Gastroesophageal sphincter (tissue), 4 donors: ENCODE measurements around the gene MGAT3. TPM values are rescaled to one million over a fixed set of nuclear protein-coding genes. Genes with fewer than 3 reads are reported as not detected.

ENCODE experiments used
- ATAC-seq: fragments of 150-250 bp; one replicate; pipeline ENCODE4 v1.9.1; 2016; ENCODE audit warnings: mild to moderate bottlenecking, moderate library complexity
- H3K27ac ChIP-seq, 4 donors: fragments of 200-600 bp; sonication (generic) in 3 of 4; 1 replicate in 3 of 4; 2 replicates in 1 of 4; pipeline ENCODE4 v1.5.1; 2016 to 2019
- H3K27me3 ChIP-seq: fragments of 200-600 bp; sonication (generic); one replicate; pipeline ENCODE4 v1.5.1; 2019
- H3K36me3 ChIP-seq, 2 donors: fragments of 200-600 bp; sonication (generic); one replicate each; pipeline ENCODE4 v1.5.1; 2019; ENCODE audit warnings: control low read depth in 1 of 2
- H3K4me1 ChIP-seq, 3 donors: fragments of 200-600 bp; sonication (generic); 1 replicate in 2 of 3; 2 replicates in 1 of 3; pipeline ENCODE4 v1.5.1; 2016 to 2019; ENCODE audit warnings: control low read depth in 2 of 3
- H3K4me3 ChIP-seq, 2 donors: fragments of 200-600 bp; sonication (generic); one replicate each; pipeline ENCODE4 v1.5.1; 2019; ENCODE audit warnings: mild to moderate bottlenecking in 1 of 2, moderate library complexity in 1 of 2
- H3K9me3 ChIP-seq, 3 donors: fragments of 200-600 bp; sonication (generic); one replicate each; pipeline ENCODE4 v1.5.1; 2017 to 2019; ENCODE audit warnings: control low read depth in 2 of 3
- CTCF ChIP-seq, 4 experiments: fragments of 200-600 bp in 2 of 4; fragments of 450-650 bp in 2 of 4; sonication (generic) in 1 of 4; IDR thresholded peaks; one replicate each; pipeline ENCODE4 v1.5.1; 2017 to 2019; ENCODE audit warnings: antibody characterized with exemption in 4 of 4, mild to moderate bottlenecking in 2 of 4, moderate library complexity in 2 of 4
- EP300 ChIP-seq: sonication (generic); formaldehyde crosslinking; IDR thresholded peaks from one replicate; pipeline ENCODE4 v1.6.1; 2017; ENCODE audit warnings: antibody characterized with exemption, mild to moderate bottlenecking
- POLR2A ChIP-seq, 2 donors: fragments of 450-650 bp; IDR thresholded peaks; one replicate each; pipeline ENCODE4 v1.6.1; 2017; ENCODE audit warnings: antibody characterized with exemption in 2 of 2, mild to moderate bottlenecking in 2 of 2, moderate library complexity in 1 of 2
- POLR2AphosphoS5 ChIP-seq: sonication (generic); formaldehyde crosslinking; IDR thresholded peaks from one replicate; pipeline ENCODE4 v1.6.1; 2017; ENCODE audit warnings: antibody characterized with exemption
- WGBS, 2 donors: methylation state at CpG; one replicate each; pipeline ENCODE4 v1.1.5; 2018; ENCODE audit warnings: low coverage in 1 of 2; 5-methylcytosine and 5-hydroxymethylcytosine counted together
- total RNA-seq, 4 donors: library from RNA; depleted of rRNA; stranded (reverse); fragments of >200 nt; gene quantifications; one replicate each; pipeline ENCODE4 v1.1.0, GENCODE V29; 2016

The MGAT3 gene
- total RNA-seq, 4 donors from 2014 or later, result 2.6 to 3.9 (median 2.9) TPM

DNA sequence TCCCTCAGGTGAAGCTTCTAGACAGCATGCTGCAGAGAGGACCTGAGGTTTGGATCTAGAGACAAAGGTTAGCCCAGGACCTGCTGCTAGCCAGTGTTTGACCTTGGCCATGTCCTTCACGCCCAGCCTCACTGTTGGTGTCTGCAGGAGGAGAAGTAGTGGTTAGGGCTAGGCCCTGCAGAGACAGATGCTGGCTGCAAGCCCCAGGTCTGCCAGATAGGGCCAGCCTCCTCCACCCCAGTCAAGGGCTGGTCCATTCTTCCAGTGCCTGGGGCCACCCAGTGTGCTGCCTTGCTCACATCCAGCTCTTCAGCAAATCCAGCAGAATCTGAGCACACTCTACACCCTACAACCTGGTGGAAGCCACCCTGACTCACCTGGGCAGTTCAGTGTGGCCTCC is 23.7 kb downstream of the MGAT3 start:
- H3K9me3 ChIP-seq, result no peaks in the 10 kb centered on the region
- no peak for ATAC-seq
- no peak overlapping the region for H3K4me3 ChIP-seq
- H3K27me3 ChIP-seq, result no peaks in the 10 kb centered on the region
- no peak for TF ChIP-seq POLR2AphosphoS5
- TF ChIP-seq POLR2A (IDR thresholded peaks at IDR 0.05), result no peak
- no peak for TF ChIP-seq CTCF (IDR thresholded peaks at IDR 0.05)
- TF ChIP-seq EP300, result no peak
- H3K27ac ChIP-seq, result no peak overlapping the region
- no peaks in the 10 kb centered on the region for H3K36me3 ChIP-seq
- H3K4me1 ChIP-seq, result peaks cover 0 to 8% (median 0%) of the 10 kb centered on the region in 3 donors
- no CpG with 5 or more reads among the region's 1 CpG for WGBS, 2 donors

DNA sequence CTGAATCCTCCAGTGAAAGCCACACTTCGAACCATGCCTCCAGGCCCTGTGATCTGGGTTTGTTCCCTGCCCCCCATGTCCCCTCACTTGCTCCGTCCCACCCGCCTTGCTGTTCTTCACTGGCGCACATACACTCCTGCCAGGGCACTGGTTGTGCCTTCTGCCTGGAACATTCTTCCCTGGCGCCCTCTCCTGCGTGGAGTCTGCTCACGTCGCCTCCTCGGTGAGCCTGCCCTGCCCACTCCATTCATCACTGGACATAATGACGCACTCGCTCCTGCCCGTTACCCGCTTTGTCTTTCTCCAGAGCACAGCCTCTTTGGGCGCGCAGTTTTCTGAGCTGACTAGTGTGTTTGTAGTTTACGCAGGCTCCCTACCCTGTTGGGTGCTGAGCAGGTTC is 24.2 kb downstream of the MGAT3 start:
- H3K27ac ChIP-seq, result no peak overlapping the region
- peaks cover 0 to 3% (median 0%) of the 10 kb centered on the region in 3 donors for H3K4me1 ChIP-seq
- TF ChIP-seq POLR2AphosphoS5, result no peak
- no peak for TF ChIP-seq POLR2A (IDR thresholded peaks at IDR 0.05)
- TF ChIP-seq CTCF (IDR thresholded peaks at IDR 0.05), result no peak
- no peak for TF ChIP-seq EP300
- no peaks in the 10 kb centered on the region for H3K36me3 ChIP-seq
- 83 to 88% methylated on average over 4 to 12 of the region's 16 CpGs for WGBS, 2 donors
- H3K27me3 ChIP-seq, result no peaks in the 10 kb centered on the region
- H3K4me3 ChIP-seq, result no peak overlapping the region
- ATAC-seq, result no peak
- no peaks in the 10 kb centered on the region for H3K9me3 ChIP-seq

- no peak overlapping the region for H3K27ac ChIP-seq
- TF ChIP-seq CTCF (IDR thresholded peaks at IDR 0.05) (no peak), EP300 (no peak), POLR2AphosphoS5 (no peak), POLR2A (IDR thresholded peaks at IDR 0.05) (no peak)
These were observed 24.8 kb downstream of the MGAT3 start for GRCh38 chr22:39481595-39481994.

GRCh38 chr22:39482768-39483167 is 26.0 kb downstream of the MGAT3 start:
- no peaks in the 10 kb centered on the region for H3K9me3 ChIP-seq
- H3K27me3 ChIP-seq, result no peaks in the 10 kb centered on the region
- H3K4me1 ChIP-seq, result no peaks in the 10 kb centered on the region
- H3K36me3 ChIP-seq, result peaks cover 0 to 2% of the 10 kb centered on the region in 2 donors
- no peak for ATAC-seq
- no peak for TF ChIP-seq POLR2AphosphoS5
- TF ChIP-seq POLR2A (IDR thresholded peaks at IDR 0.05), result no peak
- TF ChIP-seq CTCF (IDR thresholded peaks at IDR 0.05), result no peak
- TF ChIP-seq EP300, result no peak
- no CpG with 5 or more reads among the region's 3 CpGs for WGBS, 2 donors
- H3K4me3 ChIP-seq, result no peak overlapping the region
- no peak overlapping the region for H3K27ac ChIP-seq

More at GRCh38 chr22:39481595-39481994, 24.8 kb downstream of the MGAT3 start:
- Histone ChIP-seq H3K36me3 (no peaks in the 10 kb centered on the region), H3K4me3 (no peak overlapping the region), H3K27me3 (no peaks in the 10 kb centered on the region), H3K4me1 (no peaks in the 10 kb centered on the region), H3K9me3 (no peaks in the 10 kb centered on the region)
- no peak for ATAC-seq
- WGBS, 2 donors, result 76 to 93% methylated on average over 4 to 5 of the region's 5 CpGs

- TF ChIP-seq EP300 (no peak), POLR2AphosphoS5 (no peak), CTCF (IDR thresholded peaks at IDR 0.05) (no peak), POLR2A (IDR thresholded peaks at IDR 0.05) (no peak)
- Histone ChIP-seq H3K27me3 (peaks cover 3% of the 10 kb centered on the region), H3K4me1 (peaks cover 0 to 10% (median 0%) of the 10 kb centered on the region in 3 donors), H3K4me3 (no peak overlapping the region), H3K27ac (no peak overlapping the region), H3K9me3 (no peaks in the 10 kb centered on the region), H3K36me3 (peaks cover 0 to 12% of the 10 kb centered on the region in 2 donors)
- 47 to 87% methylated on average over 3 to 8 of the region's 45 CpGs for WGBS, 2 donors
- no peak for ATAC-seq
These were observed 30.4 kb downstream of the MGAT3 start for GRCh38 chr22:39486951-39487825.
